Activated naive CD4-positive, alpha-beta T cell treated with Interleukin-2 at 50 U/mL for 16 hours (primary cell): ENCODE measurements around the gene GUCY1B1.
"Not testable (repeated sequence)": the region's sequence is repeated elsewhere in the genome, so short reads cannot be mapped to it uniquely, and the experiment has no call there.

Experiments
- DNase-seq: peaks from one replicate; pipeline ENCODE4 v3.0.0-alpha.2; 2020

Gene GUCY1B1

GRCh38 chr4:155762334-155762733, 3.5 kb downstream of the GUCY1B1 start:
- no peak for DNase-seq

- DNase-seq = no peak
These were observed 4.7 kb downstream of the GUCY1B1 start for GRCh38 chr4:155763551-155763950.

GRCh38 chr4:155765149-155765548, 6.3 kb downstream of the GUCY1B1 start:
- DNase-seq = no peak

- DNase-seq = no peak
These were observed 7.8 kb downstream of the GUCY1B1 start for GRCh38 chr4:155766622-155767021.

- DNase-seq = no peak
These were observed 9.5 kb downstream of the GUCY1B1 start for GRCh38 chr4:155768370-155768769.

GRCh38 chr4:155769090-155769489, 10.3 kb downstream of the GUCY1B1 start:
- no peak for DNase-seq

- no peak for DNase-seq
These were observed 13.8 kb downstream of the GUCY1B1 start for GRCh38 chr4:155772459-155773195.

GRCh38 chr4:155773196-155773800, 14.5 kb downstream of the GUCY1B1 start:
- no peak for DNase-seq

- no peak for DNase-seq
These were observed 15.2 kb downstream of the GUCY1B1 start for GRCh38 chr4:155774033-155774432.

- no peak for DNase-seq
These were observed 19.3 kb downstream of the GUCY1B1 start for GRCh38 chr4:155777971-155778735.

- DNase-seq = no peak
These were observed 22.0 kb downstream of the GUCY1B1 start for GRCh38 chr4:155780775-155781174.

GRCh38 chr4:155781249-155781831, 22.5 kb downstream of the GUCY1B1 start:
- no peak for DNase-seq

- DNase-seq = no peak
These were observed 25.8 kb downstream of the GUCY1B1 start for GRCh38 chr4:155784637-155785036.

- DNase-seq = no peak
These were observed 27.0 kb downstream of the GUCY1B1 start for GRCh38 chr4:155785828-155786227.

- no peak for DNase-seq
These were observed 28.4 kb downstream of the GUCY1B1 start for GRCh38 chr4:155787113-155787710.

- no peak for DNase-seq
These were observed 30.6 kb downstream of the GUCY1B1 start for GRCh38 chr4:155789391-155789790.

- no peak for DNase-seq
These were observed 31.2 kb downstream of the GUCY1B1 start for GRCh38 chr4:155789982-155790381.

GRCh38 chr4:155794589-155795236, 35.9 kb downstream of the GUCY1B1 start:
- DNase-seq = no peak

- no peak for DNase-seq
These were observed 37.2 kb downstream of the GUCY1B1 start for GRCh38 chr4:155795991-155796390.

GRCh38 chr4:155797581-155797980, 38.8 kb downstream of the GUCY1B1 start:
- DNase-seq = not testable (repeated sequence)

GRCh38 chr4:155799116-155799793, 40.4 kb downstream of the GUCY1B1 start:
- no peak for DNase-seq

- no peak for DNase-seq
These were observed 40.9 kb downstream of the GUCY1B1 start for GRCh38 chr4:155799794-155800123.
